Measurements from ENCODE around the gene FMN2.
"Not testable (repeated sequence)": the region's sequence is repeated elsewhere in the genome, so short reads cannot be mapped to it uniquely, and the experiment has no call there.

The FMN2 gene

GRCh38 chr1:240391660-240392260 lies 300.1 kb downstream of the FMN2 start:
- DNase-seq, result no peak

GRCh38 chr1:240394353-240394752 lies 302.7 kb downstream of the FMN2 start:
- no peak for DNase-seq

GRCh38 chr1:240395336-240395735 lies 303.7 kb downstream of the FMN2 start:
- DNase-seq, result no peak

DNA sequence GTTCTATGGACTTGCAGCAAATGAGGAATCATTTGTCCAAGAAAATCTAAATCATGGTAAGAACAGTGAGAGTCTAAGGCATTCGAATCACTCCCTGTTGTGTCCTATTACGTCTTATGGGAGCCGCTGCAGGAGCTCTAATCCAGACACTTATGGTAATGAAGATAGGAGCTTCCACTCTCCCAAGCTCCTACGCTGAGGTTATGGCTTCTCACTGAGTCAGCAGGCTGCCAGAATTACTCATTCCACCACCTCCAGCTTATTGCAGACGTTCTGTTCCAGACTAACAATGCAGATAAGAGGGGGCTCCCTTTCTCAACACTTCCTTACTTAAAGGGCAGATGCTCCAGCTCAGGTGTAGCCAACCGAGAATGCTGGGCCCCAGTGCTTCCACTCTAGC lies 307.7 kb downstream of the FMN2 start:
- no peak for DNase-seq

DNA sequence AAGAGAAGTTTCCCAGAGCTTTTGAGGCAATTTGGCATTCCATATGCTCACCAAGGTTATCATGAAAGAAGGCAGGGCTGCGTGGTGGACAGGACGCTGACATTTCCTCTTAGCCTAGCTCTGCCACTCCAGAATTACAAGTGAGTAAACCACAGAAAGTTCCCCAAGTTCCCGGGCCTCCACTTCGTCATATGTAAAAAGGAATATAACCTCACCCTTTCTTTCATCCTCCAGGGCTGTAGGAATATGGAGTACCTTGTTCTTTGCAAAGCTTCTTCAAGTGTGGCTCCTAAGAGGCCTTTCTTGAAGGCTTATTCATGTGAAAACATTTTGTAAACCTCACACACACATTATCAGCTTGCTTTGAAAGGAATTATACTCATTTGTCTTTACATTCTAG lies 310.0 kb downstream of the FMN2 start:
- DNase-seq, result no peak

GRCh38 chr1:240402326-240402725 lies 310.6 kb downstream of the FMN2 start:
- no peak for DNase-seq

- no peak for DNase-seq
These were observed 312.6 kb downstream of the FMN2 start for GRCh38 chr1:240404286-240404685.

DNA sequence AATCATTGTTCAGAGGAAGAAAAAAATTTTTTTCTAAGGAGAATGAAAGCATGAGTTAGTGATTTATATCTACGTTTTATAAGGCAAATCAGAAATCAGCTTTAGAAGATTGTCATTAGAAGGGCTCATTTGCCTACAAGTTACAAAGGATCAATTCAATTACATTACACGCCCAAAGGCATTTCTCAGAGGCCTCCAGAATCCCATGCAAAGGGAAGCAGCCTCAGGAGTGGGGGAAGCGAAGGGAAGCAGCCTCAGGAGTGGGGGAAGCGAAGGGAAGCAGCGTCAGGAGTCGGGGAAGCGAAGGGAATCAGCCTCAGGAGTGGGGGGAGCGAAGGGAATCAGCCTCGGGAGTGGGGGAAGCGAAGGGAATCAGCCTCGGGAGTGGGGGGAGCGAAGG lies 314.1 kb downstream of the FMN2 start:
- no peak for DNase-seq

GRCh38 chr1:240407407-240407806 lies 315.7 kb downstream of the FMN2 start:
- DNase-seq, result no peak

- DNase-seq, result no peak
These were observed 317.9 kb downstream of the FMN2 start for GRCh38 chr1:240409615-240410014.

DNA sequence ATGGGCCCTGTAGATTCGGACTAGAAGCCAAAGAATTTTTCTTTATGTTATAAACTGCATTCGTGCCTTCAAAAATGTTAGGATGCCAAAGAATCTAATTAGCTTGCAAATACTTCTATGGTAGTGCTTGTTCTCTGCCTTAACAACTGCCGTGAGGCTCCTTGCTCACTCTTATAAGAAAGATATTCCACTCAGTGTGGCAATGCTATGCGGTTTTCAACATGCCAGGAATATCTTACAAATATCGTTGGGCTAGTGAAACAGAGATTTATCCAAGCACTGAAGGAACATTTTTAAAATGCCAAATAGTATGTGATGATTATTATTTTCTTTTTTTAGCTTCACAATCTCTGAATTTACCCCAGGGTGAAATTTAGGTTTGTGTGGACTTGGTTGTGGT lies 322.0 kb downstream of the FMN2 start:
- no peak for DNase-seq

GRCh38 chr1:240414237-240414636 lies 322.6 kb downstream of the FMN2 start:
- DNase-seq, result no peak

DNA sequence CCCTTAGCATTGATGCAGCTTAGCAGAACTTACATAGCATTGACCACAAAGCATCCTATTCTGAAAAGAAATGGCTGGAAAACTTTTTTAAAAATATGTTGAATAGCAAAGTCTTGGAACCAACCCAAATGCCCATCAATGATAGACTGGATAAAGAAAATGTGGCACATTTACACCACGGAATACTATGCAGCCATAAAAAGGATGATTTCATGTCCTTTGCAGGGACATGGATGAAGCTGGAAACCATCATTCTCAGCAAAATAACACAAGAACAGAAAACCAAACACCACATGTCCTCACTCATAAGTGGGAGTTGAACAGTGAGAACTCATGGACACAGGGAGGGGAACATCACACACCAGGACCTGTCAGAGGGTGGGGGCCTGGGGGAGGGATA lies 323.3 kb downstream of the FMN2 start:
- DNase-seq, result not testable (repeated sequence)

GRCh38 chr1:240415532-240415931 lies 323.8 kb downstream of the FMN2 start:
- no peak for DNase-seq

GRCh38 chr1:240417317-240417716 lies 325.6 kb downstream of the FMN2 start:
- no peak for DNase-seq

DNA sequence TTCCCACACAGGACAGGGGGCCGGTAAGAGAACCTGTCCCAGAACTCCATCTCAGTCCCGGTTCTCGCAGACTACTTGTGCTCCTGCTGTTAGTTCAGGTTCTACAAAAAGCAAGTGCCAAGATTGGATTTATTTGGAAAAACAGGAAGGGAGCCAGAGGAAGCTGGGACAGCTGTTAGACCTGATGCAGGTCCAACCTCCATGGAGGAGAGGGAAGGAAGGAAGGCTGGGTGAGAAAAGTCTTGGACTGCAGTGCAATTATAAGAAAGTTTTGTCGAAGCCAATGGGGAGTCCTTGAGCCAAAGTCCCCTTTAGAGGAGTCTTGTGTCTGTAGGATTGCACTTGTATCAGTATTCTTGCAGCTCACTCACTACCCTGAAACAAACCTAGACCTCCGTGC lies 329.1 kb downstream of the FMN2 start:
- no peak for DNase-seq

- no peak for DNase-seq
These were observed 331.7 kb downstream of the FMN2 start for GRCh38 chr1:240423246-240423924.

DNA sequence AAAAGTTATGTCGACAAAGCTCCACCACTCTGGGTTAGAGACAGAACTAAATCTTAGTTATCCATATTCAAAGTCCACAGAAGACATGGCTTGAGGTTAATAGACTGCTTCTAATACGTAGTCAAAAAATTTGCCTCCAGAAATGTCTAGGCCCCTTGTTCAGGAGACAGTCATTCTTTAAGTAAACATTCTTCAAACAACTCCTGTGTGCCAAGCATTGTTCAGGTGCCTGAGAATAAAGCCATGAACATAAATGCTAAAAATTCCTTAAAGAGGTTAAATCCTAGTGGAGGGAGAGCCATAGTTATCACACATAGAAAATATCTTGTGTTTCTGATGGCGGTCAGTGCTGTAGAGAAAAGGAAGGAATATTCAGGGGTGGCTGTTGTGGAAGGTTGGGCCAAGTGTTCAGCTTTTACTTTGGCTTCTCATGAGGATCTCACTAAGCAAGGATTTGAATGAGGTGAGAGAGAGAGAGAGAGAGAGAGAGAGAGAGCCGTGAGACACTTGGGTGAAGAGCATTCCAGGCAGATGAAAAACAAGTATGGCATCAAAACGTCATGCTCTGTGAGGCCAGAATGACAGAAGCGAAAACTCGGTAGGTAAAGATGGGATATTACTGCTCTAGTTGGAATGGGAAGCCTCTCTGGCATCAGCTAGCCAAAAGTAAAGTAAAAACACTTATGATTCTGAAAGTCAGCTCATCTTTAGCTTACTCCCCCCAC lies 333.2 kb downstream of the FMN2 start:
- DNase-seq, result no peak

DNA sequence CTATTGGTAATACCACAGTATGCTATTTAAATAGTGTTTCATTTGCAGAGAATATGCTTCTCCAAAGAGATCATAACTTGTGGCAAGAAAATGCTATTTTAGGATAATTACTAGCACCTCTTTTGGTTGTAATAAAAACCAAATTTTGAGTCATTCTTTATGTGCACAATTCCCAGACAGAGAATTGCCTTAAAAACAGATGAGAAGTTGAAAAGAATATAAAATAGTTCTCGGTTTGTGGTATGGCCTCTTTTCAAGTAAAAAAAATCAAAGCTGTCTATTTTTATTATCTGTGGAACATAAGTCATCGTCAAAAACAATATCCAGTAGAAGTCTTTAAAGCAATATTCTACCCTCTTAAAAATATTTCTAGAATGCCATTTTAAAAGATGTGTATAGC lies 334.4 kb downstream of the FMN2 start:
- no peak for DNase-seq

DNA sequence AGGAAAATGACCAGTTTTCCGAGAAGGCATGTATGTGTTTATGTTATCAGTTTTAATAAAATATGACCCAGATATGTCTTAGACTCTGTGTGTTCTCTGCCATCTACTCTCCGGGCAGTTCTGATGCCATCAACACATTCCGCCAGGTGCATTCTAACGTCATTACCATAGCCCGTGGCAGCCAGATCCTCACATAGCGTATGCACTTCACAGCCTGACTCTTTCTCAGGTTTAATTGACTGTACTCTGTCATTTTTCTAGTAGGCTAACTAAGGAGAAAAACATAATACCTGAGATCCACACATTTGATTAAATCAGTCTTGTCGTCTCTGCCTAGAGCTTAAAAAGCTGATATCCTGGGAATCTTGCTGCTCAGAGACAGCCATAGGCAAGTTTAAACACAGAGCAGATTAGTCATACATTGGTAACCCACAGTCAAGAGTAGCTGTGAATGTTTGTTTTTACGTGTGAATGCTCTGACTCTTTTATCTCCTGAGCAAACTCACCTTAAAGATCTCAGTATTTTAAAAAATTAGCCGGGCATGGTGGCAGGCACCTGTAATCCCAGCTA lies 344.4 kb downstream of the FMN2 start:
- DNase-seq, result no peak

DNA sequence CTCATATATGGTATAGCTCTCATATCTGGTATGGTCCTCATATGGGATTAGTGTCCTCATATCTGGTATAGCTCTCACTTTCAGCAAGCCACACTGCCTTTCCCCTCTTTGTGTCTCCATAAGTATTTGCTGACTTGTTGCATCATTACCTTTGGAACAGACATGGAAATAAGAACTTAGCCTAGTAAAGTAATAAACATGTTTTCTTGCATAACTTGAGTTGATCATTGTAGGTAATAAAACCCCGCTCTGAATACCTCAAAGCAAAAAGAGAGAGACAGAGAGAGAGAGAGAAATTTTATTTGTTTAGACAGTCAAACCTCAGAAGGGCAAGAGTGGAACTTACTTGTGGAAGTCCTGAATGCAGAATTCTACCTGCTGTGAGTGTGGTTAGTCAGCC lies 350.0 kb downstream of the FMN2 start:
- no peak for DNase-seq

DNA sequence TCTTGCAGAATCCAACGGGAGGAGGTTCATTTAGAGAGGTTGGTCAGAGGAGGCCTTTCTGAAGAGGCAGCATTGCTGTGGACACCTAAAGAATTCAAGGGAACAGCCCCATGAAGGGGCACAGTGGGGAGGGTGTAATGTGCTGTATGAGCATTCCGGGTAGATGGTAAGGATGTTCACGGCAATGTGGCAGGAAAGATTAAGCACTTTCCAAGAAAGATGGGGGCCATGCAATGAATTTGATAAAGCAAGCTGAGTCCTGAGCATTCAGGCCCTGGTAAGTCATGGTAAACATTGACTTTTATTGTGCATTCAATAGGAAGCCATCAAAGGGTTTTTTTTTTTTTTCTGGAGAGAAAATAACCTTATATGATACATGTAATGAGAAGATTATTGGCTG lies 353.7 kb downstream of the FMN2 start:
- no peak for DNase-seq

- no peak for DNase-seq
These were observed 363.6 kb downstream of the FMN2 start for GRCh38 chr1:240455228-240455821.

DNA sequence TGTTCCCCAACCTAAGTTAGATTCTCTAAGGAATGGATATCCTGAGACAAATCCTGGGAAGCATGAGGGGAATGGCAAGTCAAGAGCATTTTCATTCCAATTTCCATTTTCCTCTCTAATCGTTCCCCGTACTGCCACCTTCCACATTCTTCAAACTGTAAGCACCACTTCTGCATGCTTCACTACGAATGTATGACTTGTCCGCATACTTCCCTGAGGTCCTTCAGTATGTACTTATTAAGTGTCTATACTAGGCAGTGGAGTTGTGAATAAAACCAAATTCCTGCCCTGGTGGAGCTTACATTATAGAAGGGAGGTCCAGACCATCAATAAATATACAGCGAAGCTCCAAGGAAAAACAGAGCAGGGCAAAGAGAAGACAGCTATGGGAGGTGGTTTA lies 365.5 kb downstream of the FMN2 start:
- DNase-seq, result no peak
